Left forelimb (tissue), 1 donor: ENCODE measurements around the gene NFKBIZ.
"Not testable (repeated sequence)": the region's sequence is repeated elsewhere in the genome, so short reads cannot be mapped to it uniquely, and the experiment has no call there.

Experiments used
- DNase-seq: peaks from one replicate; pipeline ENCODE4 v3.0.0-alpha.2; 2018; ENCODE audit warnings: low spot score

The NFKBIZ gene

DNA sequence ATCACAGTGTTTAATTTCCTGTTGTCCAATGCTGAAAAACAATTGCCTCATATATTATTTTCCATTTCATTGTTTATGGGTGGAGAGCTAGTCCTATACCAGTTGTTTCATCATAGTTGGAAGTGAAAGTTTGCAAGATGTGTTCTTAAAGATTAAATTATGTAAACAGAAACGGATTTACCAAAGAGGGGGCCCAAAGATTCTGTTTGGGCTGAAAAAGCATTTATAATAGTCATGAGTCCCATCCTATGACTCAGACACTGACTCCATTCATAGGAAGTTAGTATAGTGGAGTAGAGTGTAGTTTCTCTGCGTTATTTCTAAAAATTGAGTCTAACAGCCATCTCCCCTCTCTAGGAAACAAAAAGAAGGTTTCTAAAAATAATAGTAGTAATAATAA lies 24.3 kb downstream of the NFKBIZ start:
- DNase-seq = no peak

DNA sequence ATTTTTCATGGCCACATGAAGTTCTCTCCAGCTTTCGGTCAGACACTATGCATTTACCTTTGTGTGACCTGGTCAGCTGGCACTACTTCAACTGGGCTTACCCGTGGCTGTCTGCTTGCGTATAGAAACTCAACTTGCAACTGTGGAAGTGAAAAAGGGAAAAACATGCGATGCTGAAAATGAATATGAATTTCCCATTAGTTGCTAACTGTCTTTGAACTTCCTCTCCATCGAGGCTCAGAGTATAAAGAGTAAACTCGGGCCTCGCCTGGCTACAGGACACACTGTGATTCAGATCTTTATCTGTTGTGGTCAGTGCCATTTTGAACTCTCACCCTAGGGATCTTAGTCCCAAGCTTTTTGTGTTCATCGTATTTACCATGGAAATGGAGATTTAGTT lies 26.8 kb downstream of the NFKBIZ start:
- no peak for DNase-seq

DNA sequence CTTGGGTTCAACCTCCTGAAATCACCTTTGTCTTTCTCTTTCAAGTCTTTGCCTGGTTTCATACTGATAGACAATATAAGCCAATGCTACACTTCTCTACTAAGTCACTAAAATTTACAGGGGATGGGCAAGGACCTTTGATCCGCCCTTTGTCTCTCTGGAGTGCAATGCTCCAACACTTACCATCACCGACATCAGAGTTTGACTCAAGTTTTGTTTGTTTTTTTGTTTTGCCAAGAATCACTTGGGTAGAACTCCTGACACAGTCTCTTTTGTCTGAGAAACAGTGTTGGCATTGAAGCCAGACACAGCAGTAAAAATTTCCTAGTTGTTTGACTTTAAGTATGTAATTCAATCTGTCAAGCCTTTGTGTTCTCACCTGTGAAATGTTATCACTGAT lies 29.3 kb downstream of the NFKBIZ start:
- DNase-seq = no peak

DNA sequence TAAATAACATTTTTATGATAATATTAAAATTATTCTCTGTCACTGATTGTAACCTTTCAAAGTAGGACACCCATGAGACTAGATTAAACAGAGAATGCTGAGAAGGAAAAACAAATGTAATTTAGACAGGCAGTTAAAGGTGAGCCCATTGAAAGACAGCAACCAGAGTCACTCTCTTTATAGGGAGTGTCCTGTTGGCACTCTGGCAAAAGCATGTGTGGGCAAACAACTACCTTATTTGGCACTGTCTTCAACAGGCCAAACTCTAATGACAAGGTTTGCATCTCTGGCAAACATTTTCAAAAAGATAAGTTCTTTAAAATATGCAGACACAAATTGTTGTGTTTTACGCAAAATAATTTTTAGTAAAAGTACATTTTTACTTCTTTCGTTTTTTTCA lies 29.8 kb downstream of the NFKBIZ start:
- no peak for DNase-seq

DNA sequence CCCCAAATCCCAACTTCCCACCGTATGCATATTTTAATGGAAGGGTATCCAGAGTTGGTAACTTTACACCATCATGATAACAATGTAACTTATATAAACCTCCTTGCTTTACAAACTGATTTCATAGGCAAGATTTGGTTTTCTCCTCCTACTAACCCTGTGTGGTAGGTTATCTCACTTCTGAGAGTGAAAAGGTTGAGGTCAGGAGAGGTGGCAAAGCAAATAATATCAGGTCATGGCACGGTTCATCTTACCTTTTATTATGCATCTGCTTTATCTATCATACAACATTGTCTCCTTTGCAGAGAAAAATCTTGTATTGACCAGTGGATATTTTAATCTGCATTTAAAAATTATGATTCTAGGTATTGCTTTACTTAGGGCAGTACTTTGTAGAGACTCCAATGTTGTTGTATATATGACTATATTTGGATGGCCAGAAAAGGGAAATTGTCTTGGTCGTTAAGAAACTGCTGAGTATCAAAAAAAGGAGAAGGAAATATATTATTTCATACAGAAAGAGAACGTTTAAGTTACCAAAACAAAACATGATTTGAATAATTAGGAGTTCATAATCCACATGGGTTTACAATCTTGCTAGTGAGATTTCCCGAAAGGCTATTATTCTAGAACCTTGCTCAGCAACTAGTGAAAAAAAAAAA lies 30.4 kb downstream of the NFKBIZ start:
- DNase-seq = no peak

DNA sequence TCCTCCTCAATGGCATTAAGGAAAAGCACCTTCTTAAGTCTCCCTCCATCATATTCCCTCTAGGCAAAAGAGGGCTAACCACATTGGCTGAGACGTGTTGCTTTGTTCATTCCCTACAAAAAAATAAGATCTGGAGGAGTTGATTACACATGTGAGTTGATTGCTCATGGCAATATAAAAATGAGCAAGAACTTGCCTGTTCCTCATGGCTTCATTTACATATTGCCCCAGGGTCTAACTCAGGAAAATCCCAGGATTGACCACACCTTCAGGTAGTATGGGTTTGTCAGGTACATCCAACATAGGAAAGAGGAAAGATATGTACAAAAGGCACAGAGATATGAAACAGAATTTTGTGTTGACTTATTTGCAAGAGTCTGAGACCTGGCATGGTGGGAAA lies 35.5 kb downstream of the NFKBIZ start:
- no peak for DNase-seq

DNA sequence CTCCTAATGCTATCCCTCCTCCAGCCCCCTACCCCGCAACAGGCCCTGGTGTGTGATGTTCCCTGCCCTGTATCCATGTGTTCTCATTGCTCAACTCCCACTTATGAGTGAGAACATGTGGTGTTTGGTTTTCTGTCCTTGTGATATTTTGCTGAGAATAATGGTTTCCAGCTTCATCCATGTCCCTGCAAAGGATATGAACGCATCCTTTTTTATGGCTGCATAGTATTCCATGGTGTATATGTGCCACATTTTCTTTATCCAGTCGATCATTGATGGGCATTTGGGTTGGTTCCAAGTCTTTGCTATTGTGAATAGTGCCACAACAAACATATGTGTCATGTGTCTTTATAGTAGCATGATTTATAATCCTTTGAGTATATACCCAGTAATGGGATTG lies 36.3 kb downstream of the NFKBIZ start:
- not testable (repeated sequence) for DNase-seq

DNA sequence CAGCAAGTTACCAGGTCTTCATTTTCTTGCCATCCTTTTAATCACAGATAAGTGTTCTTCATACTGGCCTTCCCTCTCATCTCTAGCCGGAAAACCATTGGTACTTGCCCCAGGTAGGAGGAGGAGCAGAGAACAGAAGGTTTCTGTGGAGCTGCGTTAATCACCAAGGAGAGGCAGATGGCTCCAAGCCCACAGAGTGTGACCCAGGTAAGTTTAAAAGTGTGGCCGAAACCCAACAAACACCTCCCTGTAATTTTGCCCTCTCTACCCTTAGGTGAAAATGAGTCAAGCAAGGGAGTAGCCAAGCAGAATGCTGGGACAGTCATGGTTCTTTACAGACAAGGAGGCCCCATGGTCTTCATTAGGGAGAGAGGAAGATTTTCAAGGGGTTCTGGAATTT lies 37.3 kb downstream of the NFKBIZ start:
- DNase-seq = no peak

DNA sequence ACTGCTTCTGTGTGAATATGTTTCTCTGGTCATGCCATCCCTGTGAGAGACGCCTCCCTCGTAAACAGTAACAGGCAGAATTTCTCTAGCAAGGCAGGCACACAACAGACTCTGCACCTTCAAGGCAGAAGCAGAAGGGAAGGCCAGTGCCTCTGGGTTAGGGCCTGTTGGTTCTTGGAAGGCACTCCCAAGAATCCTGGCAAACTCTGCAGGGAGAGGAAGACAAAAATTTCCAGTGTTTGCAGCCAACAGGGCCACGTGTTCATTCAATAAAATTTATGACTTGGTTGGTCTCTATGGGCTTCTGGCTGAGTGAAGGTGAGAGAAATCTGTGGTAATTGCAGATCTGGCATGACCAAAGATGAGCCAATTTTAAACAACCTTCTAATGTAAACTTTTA lies 39.3 kb downstream of the NFKBIZ start:
- no peak for DNase-seq

DNA sequence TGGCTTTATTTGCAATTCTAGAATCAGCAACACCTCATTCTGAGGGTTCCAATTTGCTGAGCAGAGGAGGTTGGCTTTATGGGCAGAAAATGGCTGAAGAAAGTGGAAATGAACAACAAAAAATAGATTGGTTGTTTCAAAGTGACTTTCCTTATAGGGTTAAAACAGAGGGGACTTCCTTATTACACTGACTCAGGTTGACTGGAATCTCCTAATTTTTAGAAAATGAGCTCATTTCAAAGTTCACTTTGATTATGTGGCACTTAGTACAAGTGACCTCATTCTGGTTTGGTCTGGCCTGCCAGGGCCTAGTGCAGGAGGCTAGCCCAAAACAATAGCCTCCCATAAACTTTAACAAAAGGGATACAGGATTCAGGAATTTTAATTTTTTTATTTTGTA lies 41.4 kb downstream of the NFKBIZ start:
- DNase-seq = no peak

DNA sequence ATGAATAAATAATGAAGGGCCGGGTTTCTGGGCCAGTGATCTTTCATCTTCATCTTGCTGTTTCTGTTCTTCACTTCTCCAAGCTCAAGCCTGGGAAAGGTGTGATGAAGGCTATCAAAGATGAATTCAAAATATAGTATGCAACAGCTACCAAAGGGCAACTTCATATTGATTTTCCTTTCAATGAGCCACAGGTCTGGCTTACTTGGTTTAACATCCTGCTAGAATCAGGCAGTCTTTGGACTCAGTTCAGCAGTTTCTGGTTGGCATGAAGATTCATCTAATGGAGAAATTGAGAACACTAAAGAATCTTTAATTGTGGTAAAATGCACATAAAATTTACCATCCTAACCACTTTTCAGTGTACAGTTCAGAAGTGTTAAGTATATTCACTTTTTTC lies 43.3 kb downstream of the NFKBIZ start:
- DNase-seq = no peak

DNA sequence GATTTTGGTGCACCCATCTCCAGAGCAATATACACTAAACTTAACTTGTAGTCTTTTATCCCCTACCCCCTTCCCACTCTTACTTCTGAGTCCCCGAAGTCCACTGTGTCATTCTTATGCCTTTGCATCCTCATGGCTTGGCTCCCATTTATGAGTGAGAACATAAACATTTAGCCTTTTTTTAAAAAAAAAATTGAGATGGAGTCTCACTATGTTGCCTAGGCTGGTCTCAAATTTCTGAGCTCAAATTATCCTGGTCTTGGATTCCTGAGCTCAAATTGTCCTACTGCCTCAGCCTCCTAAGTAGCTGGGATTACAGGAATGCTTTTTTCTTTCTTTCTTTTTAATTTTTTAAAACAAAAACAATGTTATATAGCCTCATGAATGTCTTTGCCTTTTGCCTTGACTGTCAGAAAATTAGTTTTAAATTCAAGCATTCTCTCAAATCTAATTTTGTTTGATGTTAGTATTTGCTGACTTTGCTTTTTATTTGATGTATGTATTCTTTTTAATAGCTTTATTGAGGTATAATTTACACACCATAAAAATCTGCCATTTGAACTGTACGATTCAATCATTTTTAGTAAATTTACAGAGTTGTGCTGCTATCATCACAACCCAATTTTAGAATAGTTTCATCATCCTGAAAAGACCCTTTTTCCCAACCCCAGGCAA lies 46.9 kb downstream of the NFKBIZ start:
- DNase-seq = no peak

DNA sequence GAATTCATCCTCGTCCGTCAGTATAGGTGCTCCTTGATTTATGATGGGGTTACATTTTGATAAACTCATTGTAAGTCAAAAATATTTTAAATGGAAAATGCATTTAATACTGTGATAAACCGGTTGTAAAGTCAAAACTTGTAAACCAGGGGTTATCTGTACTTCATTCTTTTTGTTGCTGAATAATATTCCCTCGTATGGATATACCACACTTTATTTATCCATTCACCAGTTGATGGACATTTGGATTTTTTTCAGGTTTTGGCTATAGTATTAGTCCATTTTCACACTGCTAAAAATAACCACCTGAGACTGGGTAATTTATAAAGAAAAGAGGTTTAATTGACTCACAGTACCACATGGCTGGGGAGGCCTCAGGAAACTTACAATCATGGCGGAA lies 47.7 kb downstream of the NFKBIZ start:
- no peak for DNase-seq

DNA sequence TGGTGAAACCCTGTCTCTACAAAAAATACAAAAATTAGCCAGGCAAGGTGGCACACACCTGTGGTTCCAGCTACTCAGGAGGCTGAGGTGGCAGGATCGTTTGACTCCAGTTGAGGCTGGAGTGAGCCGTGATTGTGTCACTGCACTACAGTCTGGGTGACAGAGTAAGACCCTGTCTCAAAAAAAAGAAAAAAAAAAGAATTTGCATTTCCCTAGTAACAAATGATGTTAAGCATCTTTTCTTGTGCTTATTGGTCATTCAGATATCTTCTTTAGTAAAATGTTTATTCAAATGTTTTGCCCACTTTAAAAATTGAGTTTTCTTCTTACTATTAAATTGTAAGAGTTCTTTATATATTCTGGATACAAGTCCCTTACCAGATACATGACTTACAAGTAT lies 48.7 kb downstream of the NFKBIZ start:
- DNase-seq = no peak

DNA sequence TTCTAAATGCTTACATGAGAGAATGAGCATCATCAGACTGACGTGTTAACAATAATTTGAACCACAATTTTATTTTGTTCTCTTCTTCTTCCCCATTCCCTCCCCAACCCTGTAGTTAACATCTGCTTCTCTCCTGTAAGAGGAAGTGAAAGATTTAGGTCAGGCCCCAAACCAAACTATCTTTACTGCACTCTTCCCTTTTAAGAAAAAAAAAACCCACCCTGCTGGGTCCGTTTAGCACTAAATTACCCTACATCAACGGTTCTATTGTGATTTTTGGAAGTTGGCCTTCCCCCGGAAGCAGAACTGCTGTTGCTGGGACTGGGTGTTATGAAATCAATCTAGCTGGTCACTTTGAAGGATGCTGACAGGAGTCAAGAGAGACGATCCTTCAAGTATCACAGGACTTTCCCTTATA lies 49.4 kb downstream of the NFKBIZ start:
- no peak for DNase-seq

DNA sequence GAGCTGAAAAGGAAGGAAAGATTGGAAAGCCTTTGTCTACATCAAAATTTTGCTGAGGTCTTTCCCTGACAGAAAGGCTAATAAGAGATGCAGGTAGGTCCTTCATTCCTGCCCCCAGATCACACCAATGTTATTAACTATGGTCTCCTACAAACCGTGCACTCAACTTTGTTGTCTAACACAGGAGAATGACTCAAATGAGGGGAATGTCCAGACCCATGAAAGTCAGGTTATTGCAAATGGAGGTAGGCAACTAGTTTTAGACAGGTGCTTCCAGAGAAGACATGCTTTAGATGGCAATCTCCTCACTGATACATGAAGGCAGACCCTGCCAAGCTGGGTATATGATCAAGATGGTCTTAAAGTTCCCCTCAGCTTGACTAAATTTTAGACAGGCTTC lies 51.0 kb downstream of the NFKBIZ start:
- DNase-seq = no peak

DNA sequence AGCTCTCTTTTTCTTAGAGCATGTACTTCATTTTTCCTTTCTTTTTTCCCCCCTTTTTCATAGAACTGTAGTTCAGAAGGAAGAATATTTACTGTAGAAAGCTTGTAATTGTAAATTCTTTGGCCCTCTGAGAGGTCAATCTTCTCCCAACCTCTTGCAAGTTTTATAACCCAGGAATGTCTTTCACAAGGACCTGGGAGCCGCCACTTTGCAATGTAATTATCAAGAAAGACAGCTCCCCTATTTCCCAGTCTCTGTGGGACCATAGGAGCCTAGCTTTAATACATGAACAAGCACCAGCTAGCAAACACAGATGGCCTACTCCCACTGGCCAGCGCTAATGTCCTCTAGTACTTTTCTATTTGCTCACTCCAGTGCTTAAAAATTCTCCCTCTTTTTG lies 51.4 kb downstream of the NFKBIZ start:
- no peak for DNase-seq

DNA sequence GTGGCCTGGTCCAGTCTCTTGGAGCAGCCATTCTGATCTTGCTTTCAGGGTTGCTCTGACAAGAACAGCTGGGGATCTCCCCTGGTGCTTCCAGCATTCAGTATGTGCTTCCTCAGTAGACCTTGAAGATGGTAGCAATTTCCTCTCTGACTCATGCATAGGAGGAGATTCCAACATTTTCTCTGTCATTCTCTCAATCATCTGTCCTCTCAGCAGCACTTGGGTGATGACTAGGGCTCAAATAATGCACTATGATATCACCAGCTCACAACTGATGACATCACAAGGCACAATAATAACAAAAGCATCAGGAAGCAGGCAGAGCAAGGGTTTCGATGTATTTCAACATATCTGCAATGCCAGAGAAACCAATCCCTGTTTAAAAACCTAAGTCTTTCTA lies 52.7 kb downstream of the NFKBIZ start:
- DNase-seq = no peak

DNA sequence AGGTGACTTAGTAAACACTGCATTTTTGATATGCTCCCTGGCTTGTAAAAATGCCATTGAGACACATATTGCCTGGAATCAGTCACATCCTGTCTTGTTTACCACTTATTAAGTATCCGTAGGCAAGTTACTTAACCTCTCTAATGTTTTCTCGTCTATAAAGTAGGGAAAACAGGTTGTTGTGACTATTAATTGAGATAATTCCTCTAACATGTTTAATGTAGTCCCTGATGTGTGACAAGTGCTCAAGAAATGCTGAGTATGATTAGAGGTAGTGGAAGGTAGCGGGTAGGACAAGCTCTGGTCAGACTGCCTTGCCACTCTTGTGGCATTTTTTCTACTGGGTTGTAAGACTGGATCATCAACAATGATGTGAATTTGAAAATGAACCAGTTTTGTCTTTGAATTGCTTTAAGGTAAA lies 54.1 kb downstream of the NFKBIZ start:
- DNase-seq = no peak

DNA sequence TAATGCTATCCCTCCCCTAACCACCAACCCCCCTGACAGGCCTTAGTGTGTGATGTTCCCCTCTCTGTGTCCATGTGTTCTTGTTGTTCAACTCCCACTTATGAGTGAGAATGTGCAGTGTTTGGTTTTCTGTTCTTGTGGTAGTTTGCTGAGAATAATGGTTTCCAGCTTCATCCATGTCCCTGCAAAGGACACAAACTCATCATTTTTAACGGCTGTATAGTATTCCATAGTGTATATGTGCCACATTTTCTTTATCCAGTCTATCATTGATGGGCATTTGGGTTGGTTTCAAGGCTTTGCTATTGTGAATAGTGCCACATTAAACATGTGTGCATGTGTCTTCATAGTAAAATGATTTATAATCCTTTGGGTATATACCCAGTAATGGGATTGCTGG lies 56.3 kb downstream of the NFKBIZ start:
- DNase-seq = not testable (repeated sequence)
